ENCODE measurements around the gene SMURF1.

SMURF1 gene

DNA sequence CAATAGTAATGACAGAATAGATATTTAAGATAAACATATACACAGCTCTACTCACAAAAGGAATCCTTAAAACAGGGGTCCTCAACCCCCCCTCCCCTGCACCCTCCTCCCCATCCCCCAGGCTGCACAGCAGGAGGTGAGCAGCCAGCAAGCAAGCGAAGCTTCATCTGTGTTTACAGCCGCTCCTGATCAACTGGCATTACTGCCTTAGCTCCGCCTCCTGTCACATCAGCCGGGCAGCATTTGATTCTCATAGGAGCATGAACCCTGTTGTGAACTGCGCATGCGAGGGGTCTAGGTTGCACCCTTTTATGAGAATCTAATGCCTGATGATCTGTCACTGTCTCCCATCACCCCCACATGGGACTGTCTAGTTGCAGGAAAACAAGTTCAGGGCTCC lies 65.5 kb downstream of the SMURF1 start:
- TF ChIP-seq SIN3A (IDR thresholded peaks at IDR 0.05; ENCODE audit: borderline replicate concordance, insufficient read depth, low read length) (no peak), POLR2AphosphoS5 (IDR thresholded peaks at IDR 0.05; ENCODE audit: low read depth, low read length) (no peak)

DNA sequence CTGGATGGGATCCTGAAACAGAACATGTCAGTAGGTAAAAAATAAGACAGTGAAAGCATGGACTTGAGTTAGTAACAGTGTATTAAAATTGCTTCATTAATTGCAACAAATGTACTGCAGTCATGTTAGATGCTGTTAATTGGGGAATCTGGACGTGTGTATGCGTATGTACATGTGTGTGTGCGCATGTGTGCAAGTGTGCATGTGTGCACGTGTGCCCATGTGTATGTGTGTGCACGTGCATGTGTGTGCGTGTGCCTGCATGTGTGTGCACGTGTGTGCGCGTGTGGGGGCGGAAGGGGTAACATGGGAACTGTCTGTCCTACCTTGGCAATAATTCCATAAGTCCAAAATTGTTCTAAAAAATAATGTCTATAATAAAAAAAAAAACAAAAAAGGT lies 67.3 kb downstream of the SMURF1 start:
- TF ChIP-seq TAF1 (IDR thresholded peaks at IDR 0.05; ENCODE audit: borderline replicate concordance, insufficient read depth, low read length): no peak
- TF ChIP-seq SIN3A (IDR thresholded peaks at IDR 0.05; ENCODE audit: borderline replicate concordance, insufficient read depth, low read length): no peak
- TF ChIP-seq REST (IDR thresholded peaks at IDR 0.05; ENCODE audit: insufficient read depth in 1 of 2, low read depth in 2 of 2, low read length in 2 of 2): no peak

GRCh38 chr7:99073839-99074446 lies 70.0 kb downstream of the SMURF1 start:
- no peak for TF ChIP-seq FOXP2 (optimal IDR thresholded peaks at IDR 0.05; ENCODE audit: borderline replicate concordance, extremely low read depth, extremely low read length, insufficient read depth)
- no peak for TF ChIP-seq REST (IDR thresholded peaks at IDR 0.05; ENCODE audit: insufficient read depth in 1 of 2, low read depth in 2 of 2, low read length in 2 of 2)
- no peak for TF ChIP-seq SIN3A (IDR thresholded peaks at IDR 0.05; ENCODE audit: borderline replicate concordance, insufficient read depth, low read length)

GRCh38 chr7:99072126-99072525 lies 71.8 kb downstream of the SMURF1 start:
- TF ChIP-seq SIN3A (IDR thresholded peaks at IDR 0.05; ENCODE audit: borderline replicate concordance, insufficient read depth, low read length): no peak
- no peak for TF ChIP-seq TAF1 (IDR thresholded peaks at IDR 0.05; ENCODE audit: borderline replicate concordance, insufficient read depth, low read length)
- TF ChIP-seq REST (IDR thresholded peaks at IDR 0.05; ENCODE audit: insufficient read depth in 1 of 2, low read depth in 2 of 2, low read length in 2 of 2): no peak
- no peak for TF ChIP-seq POLR2AphosphoS5 (IDR thresholded peaks at IDR 0.05; ENCODE audit: low read depth, low read length)
- no peak for TF ChIP-seq FOXP2 (optimal IDR thresholded peaks at IDR 0.05; ENCODE audit: borderline replicate concordance, extremely low read depth, extremely low read length, insufficient read depth)

DNA sequence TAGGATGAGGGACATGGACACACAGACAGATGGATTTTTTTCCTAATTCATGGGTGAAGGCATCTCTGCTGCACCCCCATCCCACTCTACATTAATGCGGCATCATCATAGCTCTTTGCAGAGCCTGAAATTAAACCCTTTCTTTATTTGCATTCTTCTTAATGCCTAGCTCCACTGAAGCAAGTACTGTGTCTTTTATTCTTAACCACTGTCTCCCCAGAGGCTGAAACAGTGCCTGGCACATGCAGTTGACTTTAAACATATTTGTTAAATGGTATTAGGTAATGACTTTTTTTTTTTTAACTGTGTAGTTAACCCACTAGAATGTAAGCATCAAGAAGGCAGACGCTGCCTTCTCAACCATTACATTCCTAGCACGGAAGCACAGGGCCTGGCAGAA lies 73.5 kb downstream of the SMURF1 start:
- TF ChIP-seq POLR2AphosphoS5 (IDR thresholded peaks at IDR 0.05; ENCODE audit: low read depth, low read length) (no peak), SIN3A (IDR thresholded peaks at IDR 0.05; ENCODE audit: borderline replicate concordance, insufficient read depth, low read length) (no peak), TAF1 (IDR thresholded peaks at IDR 0.05; ENCODE audit: borderline replicate concordance, insufficient read depth, low read length) (no peak), FOXP2 (optimal IDR thresholded peaks at IDR 0.05; ENCODE audit: borderline replicate concordance, extremely low read depth, extremely low read length, insufficient read depth) (no peak)

DNA sequence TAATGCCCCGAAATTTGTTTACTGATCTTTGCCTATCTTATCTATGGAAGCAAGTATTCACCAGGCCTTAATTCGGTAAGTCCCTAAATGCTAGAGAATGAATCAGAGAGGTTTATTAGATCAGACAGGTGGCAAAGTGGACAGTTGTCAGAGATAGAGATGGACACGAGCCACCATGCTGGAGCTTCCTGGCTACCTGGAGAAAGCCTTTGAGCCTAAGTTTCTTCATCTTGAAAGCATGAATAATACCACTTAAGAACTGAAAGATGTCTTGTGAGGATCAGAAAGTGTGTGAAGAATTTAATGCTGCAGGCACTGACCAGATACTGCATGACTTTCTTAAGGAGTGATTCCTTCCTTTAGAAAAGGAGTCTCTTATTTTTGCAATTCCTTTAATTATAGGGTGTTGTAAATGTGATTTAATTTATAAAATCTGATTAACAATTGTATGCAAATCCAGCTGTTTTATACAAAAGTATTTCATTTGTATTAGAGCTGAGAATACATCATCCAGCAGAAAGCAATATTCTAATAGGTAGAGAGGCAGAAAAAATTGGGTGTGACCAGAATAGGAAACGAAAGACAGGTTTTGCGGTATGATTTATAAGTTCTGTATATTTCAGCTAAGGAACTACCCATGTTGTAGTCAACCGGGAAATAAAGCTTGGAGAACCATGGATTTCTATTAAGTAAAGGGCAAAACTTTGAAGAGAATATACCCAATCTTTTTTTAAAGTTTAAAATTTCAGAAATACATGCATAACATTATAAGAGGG lies 82.7 kb downstream of the SMURF1 start:
- TF ChIP-seq SIN3A (IDR thresholded peaks at IDR 0.05; ENCODE audit: borderline replicate concordance, insufficient read depth, low read length) (no peak), TAF1 (IDR thresholded peaks at IDR 0.05; ENCODE audit: borderline replicate concordance, insufficient read depth, low read length) (no peak), REST (IDR thresholded peaks at IDR 0.05; ENCODE audit: insufficient read depth in 1 of 2, low read depth in 2 of 2, low read length in 2 of 2) (no peak), FOXP2 (optimal IDR thresholded peaks at IDR 0.05; ENCODE audit: borderline replicate concordance, extremely low read depth, extremely low read length, insufficient read depth) (no peak), POLR2AphosphoS5 (IDR thresholded peaks at IDR 0.05; ENCODE audit: low read depth, low read length) (no peak)

Measured in PFSK-1 (cell line).